Hematopoietic multipotent progenitor cell treated with erythropoietin and hydrocortisone succinate and interleukin-3 and kit ligand, for 6 days (in vitro differentiated cells): ENCODE measurements around the gene NTN4.
"Not testable (repeated sequence)": the region's sequence is repeated elsewhere in the genome, so short reads cannot be mapped to it uniquely, and the experiment has no call there.

Source experiments
- DNase-seq: peaks from one replicate; pipeline ENCODE4 v3.0.0-alpha.2; 2015

NTN4 gene

GRCh38 chr12:95621725-95622124 lies 168.8 kb downstream of the NTN4 start:
- DNase-seq, result no peak

DNA sequence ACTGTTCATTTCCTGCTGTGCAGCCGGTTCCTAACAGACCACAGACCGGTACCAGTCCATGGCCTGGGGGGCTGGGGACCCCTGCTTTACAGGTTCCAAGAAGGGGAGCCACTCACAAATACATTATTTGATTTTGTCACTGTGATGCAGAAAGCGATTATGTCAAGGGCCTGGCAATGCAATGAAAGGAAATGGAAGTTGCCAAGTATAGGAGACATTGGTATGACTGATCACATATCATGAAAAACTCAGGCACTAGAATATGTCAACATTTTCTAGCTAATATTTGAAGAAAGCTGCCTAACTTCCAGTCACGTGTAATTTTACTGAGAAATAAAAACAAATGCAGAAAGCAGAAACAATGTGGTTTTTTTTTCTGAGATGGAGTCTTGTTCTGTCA lies 170.4 kb downstream of the NTN4 start:
- no peak for DNase-seq

DNA sequence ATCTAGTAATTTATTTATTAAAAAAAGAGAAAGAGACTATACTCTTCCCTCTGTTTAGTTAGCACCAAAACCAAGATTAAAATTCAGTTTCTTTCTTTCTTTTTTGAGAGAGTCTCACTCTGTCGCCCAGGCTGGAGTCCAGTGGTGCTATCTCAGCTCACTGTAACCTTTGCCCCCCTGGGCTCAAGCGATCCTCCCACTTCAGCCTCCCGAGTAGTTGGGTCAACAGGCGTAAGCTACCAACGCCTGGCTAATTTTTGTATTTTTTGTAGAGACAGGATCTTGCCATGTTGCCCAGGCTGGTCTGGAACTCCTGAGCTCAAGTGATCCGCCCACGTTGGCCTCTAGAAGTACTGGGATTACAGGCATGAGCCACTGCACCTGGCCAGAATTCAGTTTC lies 174.1 kb downstream of the NTN4 start:
- not testable (repeated sequence) for DNase-seq

DNA sequence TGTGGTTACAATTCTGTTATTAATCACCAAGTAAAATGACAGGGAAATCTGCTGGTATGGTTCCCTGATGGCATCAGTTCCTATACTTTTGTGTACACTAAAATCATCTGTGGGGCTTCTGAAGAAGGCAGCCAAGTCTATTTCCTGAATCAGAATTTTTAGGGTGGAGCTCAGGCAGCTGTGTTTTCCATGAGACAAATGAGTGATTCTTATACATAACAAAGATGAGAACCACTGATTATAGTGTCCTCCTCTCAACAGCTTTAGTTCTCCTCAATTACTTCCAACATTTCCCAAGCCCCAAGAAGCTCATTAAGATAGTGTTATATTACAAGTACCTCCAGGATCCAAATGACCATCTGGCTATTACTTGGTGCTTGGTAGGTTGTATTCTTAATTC lies 174.8 kb downstream of the NTN4 start:
- DNase-seq, result no peak

DNA sequence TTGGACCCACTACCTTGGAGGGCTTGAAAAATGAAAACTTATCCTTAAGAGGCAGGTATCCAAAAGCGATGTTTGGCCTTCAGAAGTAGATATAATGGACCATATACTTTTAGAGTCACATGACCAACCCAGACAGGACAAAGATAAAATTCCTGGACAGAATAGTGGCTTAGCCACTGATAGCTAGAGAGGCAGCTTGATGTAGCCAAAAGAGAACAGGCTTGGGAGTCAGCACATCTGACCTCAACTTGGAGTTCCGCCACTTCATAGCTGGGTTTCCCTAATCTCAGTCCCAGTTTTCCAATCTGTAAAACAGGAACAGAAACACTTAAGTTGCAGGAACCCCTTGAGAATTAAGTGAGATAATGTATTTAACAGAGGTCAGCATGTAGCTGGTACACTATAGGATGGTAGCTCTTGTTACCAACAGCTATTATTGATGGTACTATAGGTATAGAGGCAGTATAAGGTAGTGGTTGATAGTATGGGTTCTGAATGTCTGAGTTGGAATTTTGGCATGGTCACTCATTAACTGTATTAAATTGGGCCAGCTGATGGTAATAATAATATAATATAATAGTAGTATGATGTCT lies 176.1 kb downstream of the NTN4 start:
- no peak for DNase-seq

DNA sequence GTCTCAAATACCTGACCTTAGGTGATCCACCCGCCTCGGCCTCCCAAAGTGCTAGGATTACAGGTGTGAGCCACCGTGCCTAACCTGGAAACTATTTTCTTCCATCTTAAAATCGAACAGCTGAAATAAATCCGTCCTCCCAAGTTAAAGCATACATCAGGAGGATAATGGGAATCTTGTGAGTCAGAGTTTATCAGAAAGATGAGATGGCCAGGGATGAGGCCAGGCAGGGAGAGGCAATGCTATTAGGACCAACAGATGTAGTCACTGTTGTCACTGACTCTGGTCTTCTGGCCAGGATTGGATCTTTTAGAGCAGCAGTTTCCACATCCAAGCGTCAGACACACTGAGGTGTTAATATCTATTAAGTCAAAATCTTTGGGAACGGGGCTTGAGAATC lies 177.5 kb downstream of the NTN4 start:
- DNase-seq, result no peak

DNA sequence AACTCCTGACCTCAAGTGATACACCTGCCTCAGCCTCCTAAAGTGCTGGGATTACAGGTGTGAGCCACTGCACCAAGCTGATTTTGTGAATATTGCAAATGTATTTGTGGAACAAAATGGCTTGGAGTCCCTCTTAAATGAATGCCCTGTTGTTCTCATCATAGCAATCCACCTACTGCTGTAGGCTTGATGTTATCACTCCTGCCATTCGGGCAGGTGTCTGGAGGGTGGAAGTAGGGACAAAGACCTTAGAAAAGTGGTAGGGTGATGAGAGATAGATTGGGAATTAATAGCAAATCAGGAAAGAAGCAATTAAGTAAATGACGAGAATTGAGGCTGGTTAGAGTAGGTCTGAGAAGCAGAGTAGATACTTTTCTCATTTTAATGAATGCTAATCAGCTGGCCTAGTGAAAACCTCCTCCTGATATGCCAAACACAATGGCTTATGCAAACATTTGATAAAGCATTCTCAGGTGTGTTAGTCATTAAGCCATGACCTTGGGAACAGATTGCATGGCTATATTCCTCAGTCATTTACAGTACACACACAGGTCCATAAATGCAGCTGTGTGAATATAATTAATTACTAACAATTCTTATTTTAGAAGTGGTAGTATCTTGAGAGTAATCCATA lies 178.8 kb downstream of the NTN4 start:
- DNase-seq, result no peak

DNA sequence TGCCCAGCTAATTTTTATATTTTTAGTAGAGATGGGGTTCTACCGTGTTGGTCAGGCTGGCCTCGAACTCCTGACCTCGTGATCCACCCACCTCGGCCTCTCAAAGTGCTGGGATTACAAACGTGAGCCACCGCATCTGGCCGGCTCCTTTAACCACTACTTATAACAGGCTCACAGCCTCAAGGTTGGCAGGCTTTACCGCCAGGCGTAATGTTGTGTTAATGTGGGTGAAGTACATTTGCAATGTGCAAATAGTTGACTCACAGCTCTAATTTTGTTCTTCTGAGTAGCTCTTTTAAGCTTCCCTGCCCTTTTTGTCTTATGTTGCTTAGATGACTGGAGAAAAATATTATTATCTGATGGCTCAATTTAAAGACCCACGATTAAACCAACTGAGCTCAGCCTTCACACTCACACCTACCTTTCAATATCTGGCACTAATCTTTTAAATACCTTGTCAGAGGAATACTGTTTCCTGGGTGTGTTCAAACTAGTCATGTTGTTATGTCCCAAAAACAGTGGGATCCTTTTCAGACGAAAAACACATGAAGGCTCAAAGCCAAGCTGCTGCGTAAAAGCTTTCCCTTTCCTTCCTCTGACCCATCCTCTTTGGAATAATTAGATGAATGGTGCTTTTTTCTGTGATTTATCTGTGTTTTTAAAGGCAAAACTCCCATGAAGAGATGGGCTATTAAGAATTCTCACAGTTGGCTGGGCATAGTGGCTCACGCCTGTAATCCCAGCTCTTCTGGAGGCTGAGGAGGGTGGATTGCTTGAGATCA lies 182.1 kb downstream of the NTN4 start:
- DNase-seq, result no peak
